ENCODE measurements around the gene APAF1.

DNA sequence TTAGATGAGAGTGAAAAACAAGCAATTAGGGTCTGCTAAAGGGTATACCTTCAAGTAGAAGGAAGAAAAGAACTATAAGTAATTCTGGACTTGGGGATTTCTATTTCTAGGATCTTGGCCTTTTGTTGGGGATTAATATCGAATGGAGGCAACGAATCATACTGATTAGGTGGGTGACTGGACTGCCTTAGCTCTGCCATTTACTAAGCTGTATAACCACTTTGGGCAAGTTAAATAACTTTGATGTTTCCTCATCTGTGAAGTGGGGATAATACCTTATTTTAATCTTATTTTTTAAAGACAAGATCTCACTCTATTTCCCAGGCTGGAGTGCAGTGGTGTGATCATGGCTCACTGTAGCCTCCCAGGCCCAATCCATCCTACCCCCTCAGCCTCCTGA is 7.1 kb upstream of the APAF1 start:
- TF ChIP-seq EZH2 (IDR thresholded peaks at IDR 0.05; ENCODE audit: borderline replicate concordance, insufficient read depth, low read depth, low read length, poor library complexity, severe bottlenecking) = no peak
- TF ChIP-seq, protein P1, sequence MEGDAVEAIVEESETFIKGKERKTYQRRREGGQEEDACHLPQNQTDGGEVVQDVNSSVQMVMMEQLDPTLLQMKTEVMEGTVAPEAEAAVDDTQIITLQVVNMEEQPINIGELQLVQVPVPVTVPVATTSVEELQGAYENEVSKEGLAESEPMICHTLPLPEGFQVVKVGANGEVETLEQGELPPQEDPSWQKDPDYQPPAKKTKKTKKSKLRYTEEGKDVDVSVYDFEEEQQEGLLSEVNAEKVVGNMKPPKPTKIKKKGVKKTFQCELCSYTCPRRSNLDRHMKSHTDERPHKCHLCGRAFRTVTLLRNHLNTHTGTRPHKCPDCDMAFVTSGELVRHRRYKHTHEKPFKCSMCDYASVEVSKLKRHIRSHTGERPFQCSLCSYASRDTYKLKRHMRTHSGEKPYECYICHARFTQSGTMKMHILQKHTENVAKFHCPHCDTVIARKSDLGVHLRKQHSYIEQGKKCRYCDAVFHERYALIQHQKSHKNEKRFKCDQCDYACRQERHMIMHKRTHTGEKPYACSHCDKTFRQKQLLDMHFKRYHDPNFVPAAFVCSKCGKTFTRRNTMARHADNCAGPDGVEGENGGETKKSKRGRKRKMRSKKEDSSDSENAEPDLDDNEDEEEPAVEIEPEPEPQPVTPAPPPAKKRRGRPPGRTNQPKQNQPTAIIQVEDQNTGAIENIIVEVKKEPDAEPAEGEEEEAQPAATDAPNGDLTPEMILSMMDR (IDR thresholded peaks at IDR 0.05) = no peak
